Measurements from ENCODE around the gene TESMIN.

DNA sequence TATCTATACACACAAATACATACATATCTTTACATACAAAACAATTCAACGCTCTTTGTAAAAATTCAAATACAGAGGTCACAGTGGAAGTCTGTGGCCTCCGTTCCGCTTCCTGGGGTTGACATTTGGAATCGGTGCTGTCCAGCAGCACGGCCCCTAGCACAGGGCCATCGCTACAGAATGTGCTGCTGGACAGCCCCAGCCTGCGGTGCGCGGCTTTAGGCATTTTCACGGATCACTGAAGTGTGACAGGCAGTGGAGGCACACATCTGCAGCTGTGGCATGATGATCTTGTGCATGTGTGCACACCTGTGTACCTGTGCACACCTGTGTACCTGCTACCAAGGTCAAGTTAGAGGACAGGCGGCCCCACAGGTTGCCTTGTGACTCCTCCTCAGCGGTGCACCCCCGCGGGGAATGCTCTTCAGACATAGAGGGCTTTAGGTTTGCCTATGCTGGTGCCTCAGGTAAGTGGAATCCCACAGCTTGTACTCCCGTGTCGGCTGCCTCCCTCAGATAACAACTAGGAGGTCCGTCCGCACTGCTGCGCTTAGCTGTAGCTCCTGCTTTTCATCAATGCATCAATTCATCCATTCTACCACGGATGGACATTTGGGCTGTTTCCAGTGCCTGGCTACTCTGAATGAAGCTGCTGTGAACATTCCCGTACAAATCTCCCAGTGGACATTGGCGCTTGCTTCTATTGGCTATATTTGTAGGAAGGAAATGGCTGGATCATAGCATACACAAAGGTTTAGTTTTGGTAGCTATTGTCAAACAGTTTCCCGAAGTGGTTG lies 37.1 kb downstream of the TESMIN start:
- TF ChIP-seq, protein P1, sequence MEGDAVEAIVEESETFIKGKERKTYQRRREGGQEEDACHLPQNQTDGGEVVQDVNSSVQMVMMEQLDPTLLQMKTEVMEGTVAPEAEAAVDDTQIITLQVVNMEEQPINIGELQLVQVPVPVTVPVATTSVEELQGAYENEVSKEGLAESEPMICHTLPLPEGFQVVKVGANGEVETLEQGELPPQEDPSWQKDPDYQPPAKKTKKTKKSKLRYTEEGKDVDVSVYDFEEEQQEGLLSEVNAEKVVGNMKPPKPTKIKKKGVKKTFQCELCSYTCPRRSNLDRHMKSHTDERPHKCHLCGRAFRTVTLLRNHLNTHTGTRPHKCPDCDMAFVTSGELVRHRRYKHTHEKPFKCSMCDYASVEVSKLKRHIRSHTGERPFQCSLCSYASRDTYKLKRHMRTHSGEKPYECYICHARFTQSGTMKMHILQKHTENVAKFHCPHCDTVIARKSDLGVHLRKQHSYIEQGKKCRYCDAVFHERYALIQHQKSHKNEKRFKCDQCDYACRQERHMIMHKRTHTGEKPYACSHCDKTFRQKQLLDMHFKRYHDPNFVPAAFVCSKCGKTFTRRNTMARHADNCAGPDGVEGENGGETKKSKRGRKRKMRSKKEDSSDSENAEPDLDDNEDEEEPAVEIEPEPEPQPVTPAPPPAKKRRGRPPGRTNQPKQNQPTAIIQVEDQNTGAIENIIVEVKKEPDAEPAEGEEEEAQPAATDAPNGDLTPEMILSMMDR (CRISPR knock-in tag; IDR thresholded peaks at IDR 0.05) = no peak
- TF ChIP-seq ZNF274 (CRISPR knock-in tag; IDR thresholded peaks at IDR 0.05) (no peak), FOXC1 (CRISPR knock-in tag; IDR thresholded peaks at IDR 0.05; ENCODE audit: borderline replicate concordance) (no peak), FOXJ3 (CRISPR knock-in tag; IDR thresholded peaks at IDR 0.05; ENCODE audit: borderline replicate concordance) (no peak), ZNF335 (CRISPR knock-in tag; IDR thresholded peaks at IDR 0.05) (no peak), ZNF879 (CRISPR knock-in tag; IDR thresholded peaks at IDR 0.05) (no peak), NR2F1 (CRISPR knock-in tag; IDR thresholded peaks at IDR 0.05) (no peak), POLR2A (IDR thresholded peaks at IDR 0.05; ENCODE audit: insufficient read depth in 1 of 2, low read depth in 2 of 2, low read length in 2 of 2) (no peak)
- TF ChIP-seq, protein P2, sequence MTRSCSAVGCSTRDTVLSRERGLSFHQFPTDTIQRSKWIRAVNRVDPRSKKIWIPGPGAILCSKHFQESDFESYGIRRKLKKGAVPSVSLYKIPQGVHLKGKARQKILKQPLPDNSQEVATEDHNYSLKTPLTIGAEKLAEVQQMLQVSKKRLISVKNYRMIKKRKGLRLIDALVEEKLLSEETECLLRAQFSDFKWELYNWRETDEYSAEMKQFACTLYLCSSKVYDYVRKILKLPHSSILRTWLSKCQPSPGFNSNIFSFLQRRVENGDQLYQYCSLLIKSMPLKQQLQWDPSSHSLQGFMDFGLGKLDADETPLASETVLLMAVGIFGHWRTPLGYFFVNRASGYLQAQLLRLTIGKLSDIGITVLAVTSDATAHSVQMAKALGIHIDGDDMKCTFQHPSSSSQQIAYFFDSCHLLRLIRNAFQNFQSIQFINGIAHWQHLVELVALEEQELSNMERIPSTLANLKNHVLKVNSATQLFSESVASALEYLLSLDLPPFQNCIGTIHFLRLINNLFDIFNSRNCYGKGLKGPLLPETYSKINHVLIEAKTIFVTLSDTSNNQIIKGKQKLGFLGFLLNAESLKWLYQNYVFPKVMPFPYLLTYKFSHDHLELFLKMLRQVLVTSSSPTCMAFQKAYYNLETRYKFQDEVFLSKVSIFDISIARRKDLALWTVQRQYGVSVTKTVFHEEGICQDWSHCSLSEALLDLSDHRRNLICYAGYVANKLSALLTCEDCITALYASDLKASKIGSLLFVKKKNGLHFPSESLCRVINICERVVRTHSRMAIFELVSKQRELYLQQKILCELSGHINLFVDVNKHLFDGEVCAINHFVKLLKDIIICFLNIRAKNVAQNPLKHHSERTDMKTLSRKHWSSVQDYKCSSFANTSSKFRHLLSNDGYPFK (CRISPR knock-in tag; IDR thresholded peaks at IDR 0.05; ENCODE audit: borderline replicate concordance) = no peak
- TF ChIP-seq, protein P3, sequence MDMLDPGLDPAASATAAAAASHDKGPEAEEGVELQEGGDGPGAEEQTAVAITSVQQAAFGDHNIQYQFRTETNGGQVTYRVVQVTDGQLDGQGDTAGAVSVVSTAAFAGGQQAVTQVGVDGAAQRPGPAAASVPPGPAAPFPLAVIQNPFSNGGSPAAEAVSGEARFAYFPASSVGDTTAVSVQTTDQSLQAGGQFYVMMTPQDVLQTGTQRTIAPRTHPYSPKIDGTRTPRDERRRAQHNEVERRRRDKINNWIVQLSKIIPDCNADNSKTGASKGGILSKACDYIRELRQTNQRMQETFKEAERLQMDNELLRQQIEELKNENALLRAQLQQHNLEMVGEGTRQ (IDR thresholded peaks at IDR 0.05; ENCODE audit: low read depth, low read length) = no peak
- TF ChIP-seq, protein P3 (CRISPR knock-in tag; IDR thresholded peaks at IDR 0.05; ENCODE audit: borderline replicate concordance) = no peak
- TF ChIP-seq, protein P4, sequence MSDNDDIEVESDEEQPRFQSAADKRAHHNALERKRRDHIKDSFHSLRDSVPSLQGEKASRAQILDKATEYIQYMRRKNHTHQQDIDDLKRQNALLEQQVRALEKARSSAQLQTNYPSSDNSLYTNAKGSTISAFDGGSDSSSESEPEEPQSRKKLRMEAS (IDR thresholded peaks at IDR 0.05) = no peak
- TF ChIP-seq, protein P5, sequence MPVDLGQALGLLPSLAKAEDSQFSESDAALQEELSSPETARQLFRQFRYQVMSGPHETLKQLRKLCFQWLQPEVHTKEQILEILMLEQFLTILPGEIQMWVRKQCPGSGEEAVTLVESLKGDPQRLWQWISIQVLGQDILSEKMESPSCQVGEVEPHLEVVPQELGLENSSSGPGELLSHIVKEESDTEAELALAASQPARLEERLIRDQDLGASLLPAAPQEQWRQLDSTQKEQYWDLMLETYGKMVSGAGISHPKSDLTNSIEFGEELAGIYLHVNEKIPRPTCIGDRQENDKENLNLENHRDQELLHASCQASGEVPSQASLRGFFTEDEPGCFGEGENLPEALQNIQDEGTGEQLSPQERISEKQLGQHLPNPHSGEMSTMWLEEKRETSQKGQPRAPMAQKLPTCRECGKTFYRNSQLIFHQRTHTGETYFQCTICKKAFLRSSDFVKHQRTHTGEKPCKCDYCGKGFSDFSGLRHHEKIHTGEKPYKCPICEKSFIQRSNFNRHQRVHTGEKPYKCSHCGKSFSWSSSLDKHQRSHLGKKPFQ (CRISPR knock-in tag; IDR thresholded peaks at IDR 0.05; ENCODE audit: insufficient replicate concordance) = no peak

All from HepG2 (cell line).